GM06990 (cell line): Measurements from ENCODE around the gene PALS1.
A peak's percentile ranks its signal among the peaks of the same experiment; 100 is the strongest.
"Not testable (repeated sequence)": the region's sequence is repeated elsewhere in the genome, so short reads cannot be mapped to it uniquely, and the experiment has no call there.

Experiments used
- DNase-seq: peaks from one replicate; pipeline ENCODE4 v3.0.0-alpha.2; 2011; ENCODE audit not compliant: insufficient read length; ENCODE audit errors: extremely low read depth
- H3K27me3 ChIP-seq: replicated peaks from 2 replicates; pipeline ENCODE4 v1.6.0; 2011; ENCODE audit warnings: low read length; ENCODE audit not compliant: control insufficient read depth, insufficient read depth
- H3K36me3 ChIP-seq: 2 replicates; pipeline ENCODE4 v1.5.1; 2011; ENCODE audit warnings: low read length; ENCODE audit not compliant: control insufficient read depth, insufficient read depth
- H3K4me3 ChIP-seq: replicated peaks from 2 replicates; pipeline ENCODE4 v1.5.1; 2011; ENCODE audit warnings: low read depth, mild to moderate bottlenecking, control low read depth, low read length
- CTCF ChIP-seq: IDR thresholded peaks from 2 replicates; pipeline ENCODE4 v1.5.1; 2011; ENCODE audit warnings: low read length, control low read depth, mild to moderate bottlenecking, inconsistent platforms; ENCODE audit not compliant: insufficient read depth, poor library complexity, severe bottlenecking

PALS1 gene

GRCh38 chr14:67270145-67270753 is 29.0 kb downstream of the PALS1 start:
- DNase-seq, result no peak
- Histone ChIP-seq H3K4me3 (no peak overlapping the region), H3K36me3 (no peaks in the 10 kb centered on the region), H3K27me3 (no peaks in the 10 kb centered on the region)
- TF ChIP-seq CTCF, result no peak

- no peaks in the 10 kb centered on the region for H3K27me3 ChIP-seq
- no peak overlapping the region for H3K4me3 ChIP-seq
- no peak for TF ChIP-seq CTCF
- no peak for DNase-seq
- H3K36me3 ChIP-seq, result no peaks in the 10 kb centered on the region
Observed at GRCh38 chr14:67270933-67271332, 29.7 kb downstream of the PALS1 start.

- DNase-seq, H3K4me3 ChIP-seq, H3K36me3 ChIP-seq, H3K27me3 ChIP-seq: not testable (repeated sequence)
Observed at GRCh38 chr14:67273281-67273680, 32.0 kb downstream of the PALS1 start.

- no peak for TF ChIP-seq CTCF
- no peaks in the 10 kb centered on the region for H3K27me3 ChIP-seq
- H3K36me3 ChIP-seq, result peaks cover 2% of the 10 kb centered on the region; the same call in 1 of the 2 replicates
- no peak overlapping the region for H3K4me3 ChIP-seq
- no peak for DNase-seq
Observed at GRCh38 chr14:67276131-67276530, 34.9 kb downstream of the PALS1 start.

- no peaks in the 10 kb centered on the region for H3K27me3 ChIP-seq
- no peak overlapping the region for H3K4me3 ChIP-seq
- TF ChIP-seq CTCF, result no peak
- DNase-seq, result no peak
- H3K36me3 ChIP-seq, result peaks cover 2% of the 10 kb centered on the region; the same call in 1 of the 2 replicates
Observed at GRCh38 chr14:67280506-67280905, 39.3 kb downstream of the PALS1 start.

- DNase-seq, result no peak
- no peaks in the 10 kb centered on the region for H3K27me3 ChIP-seq
- peak; percentile 38 for TF ChIP-seq CTCF
- H3K4me3 ChIP-seq, result no peak overlapping the region
- no peaks in the 10 kb centered on the region for H3K36me3 ChIP-seq
Observed at GRCh38 chr14:67285876-67286452, 44.7 kb downstream of the PALS1 start.
